ENCODE measurements around the gene ATP6V1B1.

ATP6V1B1 gene

DNA sequence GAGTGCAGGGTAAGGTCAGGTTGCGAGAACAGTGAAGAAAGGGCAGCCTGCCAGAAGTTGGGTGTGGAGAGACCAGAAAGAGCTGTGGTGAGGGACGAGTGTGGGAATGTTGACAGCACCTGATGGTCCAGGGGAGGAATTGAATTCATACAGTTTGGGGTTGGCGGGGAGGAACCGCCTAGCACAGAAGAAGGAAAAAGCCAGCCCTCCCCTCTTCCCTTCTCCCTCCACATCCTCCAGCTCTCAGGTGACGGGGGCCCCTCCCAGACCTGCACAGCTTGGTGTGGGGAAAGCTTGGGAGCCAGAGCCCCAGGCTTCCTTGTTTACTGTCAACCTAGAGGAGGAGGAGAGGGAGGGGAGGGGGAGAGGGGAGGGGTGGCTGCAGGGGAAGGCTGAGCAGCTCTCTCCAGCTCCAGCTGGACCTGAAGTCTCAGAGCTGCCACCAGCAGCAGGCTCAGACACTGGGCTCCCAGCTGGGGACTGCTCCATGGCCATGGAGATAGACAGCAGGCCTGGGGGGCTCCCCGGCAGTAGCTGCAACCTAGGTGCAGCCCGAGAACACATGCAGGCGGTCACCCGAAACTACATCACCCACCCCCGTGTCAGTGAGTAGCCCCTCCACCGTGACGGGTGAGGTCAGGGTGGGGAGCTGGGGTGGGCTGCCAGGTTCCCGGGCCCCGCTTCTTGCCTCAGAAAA lies at the start of gene ATP6V1B1:
Gene ATP6V1B1, plus strand, starts transcription at position 433 of the 697 bp plus-strand sequence. Its CDS starts 55 bp downstream, at position 488.
- no peak for DNase-seq

DNA sequence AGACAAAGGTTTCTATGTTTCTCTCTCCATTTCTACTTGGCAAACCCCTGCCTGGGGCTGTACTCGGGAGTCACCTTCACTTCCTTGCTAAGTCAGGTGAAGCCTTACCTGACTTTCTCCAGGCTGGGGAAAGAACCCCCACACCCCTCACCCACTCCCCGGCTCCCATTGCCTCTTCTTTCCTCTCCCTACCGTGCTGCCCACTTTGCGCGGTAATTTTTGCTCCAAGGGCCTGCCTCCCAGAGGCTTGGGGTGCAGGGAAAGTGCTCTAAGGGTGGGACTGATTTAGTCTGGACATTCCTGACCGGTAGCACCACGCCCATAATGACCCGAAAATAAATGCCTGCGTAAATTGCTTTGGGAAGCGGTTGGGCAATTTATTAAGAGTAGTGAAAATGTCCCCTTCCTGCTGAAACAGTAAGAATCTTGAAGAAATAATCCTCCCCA lies 49.1 kb upstream of the ATP6V1B1 start:
- DNase-seq: no peak

DNA sequence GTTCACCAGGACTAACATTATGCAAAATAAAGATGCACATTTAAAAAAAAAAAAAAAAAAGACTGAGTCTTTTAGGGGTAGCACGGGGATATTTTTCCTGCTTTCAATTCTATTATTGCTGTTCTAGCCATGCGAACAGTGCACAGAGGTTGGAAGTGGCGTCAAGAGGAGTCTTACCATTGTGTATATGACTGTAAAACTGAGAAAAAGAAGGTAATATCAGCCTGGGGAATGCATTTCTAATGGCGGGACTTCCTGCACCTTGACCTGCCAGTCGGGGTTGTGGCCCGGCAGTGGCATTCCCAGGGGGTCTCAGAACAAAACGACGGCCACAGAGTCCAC lies 48.5 kb upstream of the ATP6V1B1 start:
- no peak for DNase-seq

DNA sequence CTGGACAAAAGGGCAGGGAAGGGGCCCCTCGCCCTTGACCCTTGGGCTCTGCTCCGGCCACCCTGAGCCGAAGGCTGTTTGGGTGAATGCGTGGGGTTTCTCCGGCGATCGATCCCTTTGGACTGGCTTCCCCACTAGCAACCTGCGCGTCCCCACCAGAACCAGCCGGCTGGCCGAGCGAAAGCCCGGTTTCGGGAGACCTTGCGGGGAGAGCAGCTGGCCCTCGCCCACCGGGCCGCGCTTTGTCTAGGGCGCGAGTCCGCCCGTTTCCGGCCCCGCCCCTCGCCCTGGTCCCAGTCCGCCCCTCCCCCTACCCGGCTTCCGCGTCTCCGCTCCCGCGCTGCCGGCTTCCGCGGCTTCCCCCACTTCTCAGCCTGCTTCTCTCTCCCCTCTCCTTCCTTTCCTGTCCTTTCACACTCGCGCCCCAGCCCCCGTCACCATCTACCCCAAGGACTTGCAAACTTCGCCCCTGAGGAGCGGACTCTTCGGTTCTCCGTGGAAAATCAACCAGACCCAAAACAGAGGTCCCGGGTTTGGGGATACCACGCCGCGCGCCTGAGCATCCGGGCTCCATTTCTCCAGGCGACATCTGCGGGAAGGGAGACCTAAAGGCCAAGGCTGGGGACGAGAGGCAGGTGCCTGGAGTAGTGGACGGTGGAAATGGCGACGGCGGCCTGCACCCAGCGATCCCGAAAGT lies 48.0 kb upstream of the ATP6V1B1 start:
- DNase-seq: no peak

DNA sequence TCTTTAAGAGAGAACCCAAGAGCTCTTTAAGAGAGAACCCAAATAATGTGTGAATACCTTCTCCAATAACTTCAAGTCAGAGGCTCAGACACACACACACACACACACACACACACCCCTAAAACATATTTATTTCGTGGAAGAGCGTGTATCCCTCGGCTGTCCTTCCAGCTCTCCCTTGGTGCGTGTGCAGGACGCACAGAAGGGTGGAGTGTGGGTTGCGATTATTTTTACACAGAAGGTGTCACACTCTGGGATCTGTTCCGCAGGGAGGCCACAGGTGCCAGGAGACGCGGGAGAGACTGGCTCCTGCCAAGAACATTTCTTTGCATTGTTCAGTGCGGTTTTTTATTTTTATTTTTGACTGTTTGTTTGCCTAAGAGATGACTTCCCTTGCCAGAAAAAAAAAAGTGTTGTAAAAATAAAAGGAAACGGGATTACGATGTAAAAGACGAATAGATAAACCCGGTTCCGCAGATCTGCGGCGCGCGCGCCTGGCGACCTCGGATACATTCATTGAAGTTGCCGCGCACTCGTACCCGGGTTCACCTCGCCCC lies 47.3 kb upstream of the ATP6V1B1 start:
- DNase-seq: no peak

DNA sequence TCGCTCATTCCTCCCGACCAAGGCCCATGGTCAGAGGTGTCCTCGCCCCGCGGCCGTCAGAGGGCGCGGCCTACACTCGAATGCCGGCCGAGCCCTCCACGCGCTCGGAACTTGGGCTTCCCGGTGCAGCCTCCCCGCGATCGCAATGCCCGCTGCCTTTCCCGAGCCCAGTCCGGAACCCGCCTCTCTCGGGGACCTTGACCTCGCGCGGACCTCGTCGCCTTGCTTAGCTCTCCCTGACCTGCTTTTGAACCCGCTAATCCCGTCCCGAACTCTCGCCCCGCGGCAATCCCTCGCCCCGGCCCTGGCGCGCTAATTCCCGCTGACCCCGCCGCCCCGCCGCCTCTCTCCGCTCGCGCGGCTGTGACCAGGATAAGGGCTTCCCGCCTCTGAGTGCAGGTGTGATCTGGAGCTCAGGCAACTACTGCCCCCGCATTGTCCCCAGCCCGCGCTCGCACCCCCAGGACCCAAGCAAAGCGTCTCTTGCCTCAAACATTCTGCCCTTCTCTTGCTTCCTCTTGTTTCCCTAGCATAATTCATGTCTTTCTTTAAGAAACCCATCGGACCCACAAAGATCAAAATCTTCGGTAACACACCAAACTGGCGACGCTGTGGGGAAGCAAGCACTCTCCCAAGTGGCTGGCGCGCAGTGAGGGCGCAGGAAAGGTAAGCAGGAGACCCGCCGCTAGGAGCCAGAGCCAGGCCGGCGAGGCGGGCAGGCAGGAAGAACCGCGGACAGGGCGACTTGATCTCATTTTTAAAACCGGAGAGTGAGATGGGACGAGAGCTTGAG lies 46.6 kb upstream of the ATP6V1B1 start:
- DNase-seq: no peak

DNA sequence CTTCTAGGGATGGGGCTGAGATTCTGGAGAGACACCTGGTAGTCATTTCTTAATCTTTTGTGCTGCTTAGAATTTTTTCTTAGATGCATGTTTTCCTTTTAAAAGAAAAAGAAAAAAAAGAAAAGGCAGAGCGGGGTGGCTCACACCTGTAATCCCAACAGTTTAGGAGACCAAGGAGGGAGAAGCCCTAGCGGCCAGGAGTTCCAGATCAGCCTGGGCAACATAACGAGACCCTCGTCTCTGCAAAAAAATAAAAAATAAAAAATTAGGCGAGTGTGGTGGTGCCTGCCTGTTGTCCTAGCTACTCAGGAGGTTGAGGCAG lies 46.0 kb upstream of the ATP6V1B1 start:
- DNase-seq: no peak

DNA sequence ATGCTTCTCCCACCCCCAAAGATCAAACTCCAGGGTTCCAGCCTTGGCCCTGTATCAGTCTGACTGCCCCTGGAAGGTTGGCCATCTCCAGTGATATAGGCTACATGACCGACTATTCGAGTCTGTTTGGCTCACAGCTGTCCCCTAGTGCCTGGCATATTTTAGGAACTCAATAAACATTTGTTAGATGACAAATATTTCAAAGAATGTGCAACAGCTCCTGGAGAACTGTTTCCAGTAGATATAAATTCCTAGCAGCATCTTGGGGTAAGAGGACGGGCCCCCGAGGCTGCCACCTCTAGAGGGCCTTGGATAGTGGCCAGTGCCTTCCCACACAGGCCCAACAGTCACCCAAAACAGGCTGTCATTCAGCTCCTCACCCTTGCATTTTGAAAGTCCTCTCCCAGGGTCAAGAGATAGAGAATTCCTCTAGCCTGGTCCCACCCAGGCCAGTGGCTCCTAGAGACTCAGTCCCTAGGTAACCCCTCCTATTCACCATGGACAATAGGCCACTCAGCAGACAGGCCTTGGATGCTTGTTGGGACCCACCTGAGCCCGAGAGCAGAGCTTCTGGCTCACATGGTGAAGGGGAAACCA lies 45.1 kb upstream of the ATP6V1B1 start:
- DNase-seq: no peak

DNA sequence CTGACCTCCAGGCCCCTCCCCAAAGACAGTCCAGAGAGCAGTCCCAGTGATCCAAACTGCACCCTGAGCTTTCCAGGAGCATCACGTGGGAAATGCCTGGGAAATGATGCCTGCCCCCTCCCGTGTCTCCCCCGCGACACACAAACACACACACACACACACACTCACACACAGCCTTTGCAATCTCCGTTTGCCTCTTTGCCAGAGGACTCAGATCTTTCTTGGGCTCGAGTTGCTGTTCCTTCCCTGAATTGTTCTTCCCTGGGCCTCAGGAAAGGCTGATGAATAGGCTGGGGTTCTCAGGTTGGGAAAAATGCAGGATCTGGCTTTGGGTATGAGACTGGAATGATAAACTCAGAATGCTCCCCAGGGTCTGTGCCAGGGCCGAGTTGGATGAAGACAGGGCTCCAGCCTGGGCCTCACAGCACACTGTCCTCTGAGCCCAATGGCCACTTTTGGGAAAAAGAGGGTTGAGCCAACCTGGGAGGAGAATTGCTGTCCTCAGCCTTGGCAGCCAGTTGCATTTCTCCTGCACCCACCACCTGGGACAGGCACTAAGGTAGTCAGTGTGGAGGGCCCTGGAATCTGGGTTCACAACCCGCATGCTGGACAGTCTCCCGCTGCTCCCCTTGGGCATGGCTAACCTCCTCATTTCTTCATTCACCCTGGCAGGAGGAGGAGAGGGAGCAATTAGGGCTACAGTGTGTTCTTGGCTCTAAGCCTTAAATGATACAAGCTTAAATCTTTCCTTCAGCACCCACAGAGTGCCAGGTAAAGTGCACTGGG lies 43.9 kb upstream of the ATP6V1B1 start:
- DNase-seq: no peak

DNA sequence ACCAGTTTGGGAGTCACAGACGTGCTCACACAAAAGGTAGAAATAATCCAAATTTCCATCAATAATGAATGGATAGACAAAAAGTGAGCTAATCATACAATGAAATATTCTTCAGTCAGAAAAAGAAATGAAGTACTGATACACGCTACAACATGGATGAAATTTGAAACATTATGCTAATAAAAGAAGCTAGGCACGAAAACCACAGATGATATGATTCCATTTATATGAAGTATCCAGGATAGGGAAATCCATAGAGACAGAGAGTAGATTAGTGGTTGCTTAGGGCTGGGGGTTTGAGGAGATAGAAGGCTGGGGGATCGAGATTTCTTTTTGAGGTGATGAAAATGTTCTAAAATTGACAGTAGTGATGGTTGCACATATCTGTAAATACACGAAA lies 43.0 kb upstream of the ATP6V1B1 start:
- no peak for DNase-seq

DNA sequence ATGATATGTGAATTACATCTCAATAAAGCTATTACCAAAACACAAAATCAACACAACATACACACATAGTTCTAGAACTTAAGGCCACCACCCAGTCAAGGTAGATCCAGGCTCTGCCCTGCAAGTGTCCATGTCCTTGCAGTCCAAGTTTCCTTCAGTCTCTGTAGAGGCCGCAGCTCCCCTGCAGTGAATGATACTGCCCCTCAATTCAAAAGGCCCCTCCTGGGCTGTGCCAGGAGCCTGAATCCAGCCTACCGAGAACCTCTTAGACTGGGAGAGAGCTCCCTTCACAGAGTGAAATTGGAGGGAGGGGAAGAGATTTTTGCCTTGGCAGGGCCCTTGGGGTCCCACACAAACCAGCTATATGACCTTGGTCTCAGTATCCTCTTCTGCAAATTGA lies 42.5 kb upstream of the ATP6V1B1 start:
- no peak for DNase-seq

DNA sequence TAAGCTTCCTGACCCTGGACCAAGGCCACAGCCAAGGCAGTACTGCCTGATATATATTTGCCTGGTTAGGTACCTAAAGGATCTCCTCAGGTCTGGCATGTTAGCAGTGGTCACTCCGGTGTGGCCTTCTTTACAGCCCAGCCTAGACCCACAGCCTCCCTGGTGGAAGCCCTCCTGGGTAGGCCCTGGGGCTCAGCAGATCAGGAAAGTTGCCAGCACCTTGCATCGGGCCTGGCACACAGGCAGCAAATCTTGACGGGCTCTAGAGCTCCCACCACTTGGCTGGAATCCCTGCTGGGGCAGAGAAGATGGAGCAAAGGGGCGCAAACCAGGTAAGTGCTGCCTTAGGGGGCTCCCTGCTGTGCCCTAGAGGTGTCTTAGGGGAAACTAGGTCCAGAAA lies 40.9 kb upstream of the ATP6V1B1 start:
- DNase-seq: no peak

DNA sequence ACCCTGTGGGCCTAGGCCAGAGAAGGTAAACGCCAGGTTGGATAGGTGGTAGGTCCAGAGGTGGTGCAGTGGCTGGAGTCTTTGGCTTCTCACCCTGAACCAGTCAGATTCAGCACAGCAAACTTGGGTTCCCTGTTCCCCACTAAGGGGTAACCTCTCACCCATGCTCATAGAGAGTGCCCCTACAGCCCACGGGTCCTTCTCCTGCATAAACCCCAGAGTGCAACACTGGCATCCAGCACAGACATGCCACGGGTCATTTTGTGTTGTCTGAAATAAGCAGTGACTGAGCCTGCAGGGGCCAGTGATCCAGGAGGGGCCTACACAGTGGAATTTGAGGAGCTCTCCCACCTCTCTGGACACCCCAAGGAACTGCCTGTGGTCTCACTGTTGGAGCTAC lies 40.5 kb upstream of the ATP6V1B1 start:
- DNase-seq: no peak

DNA sequence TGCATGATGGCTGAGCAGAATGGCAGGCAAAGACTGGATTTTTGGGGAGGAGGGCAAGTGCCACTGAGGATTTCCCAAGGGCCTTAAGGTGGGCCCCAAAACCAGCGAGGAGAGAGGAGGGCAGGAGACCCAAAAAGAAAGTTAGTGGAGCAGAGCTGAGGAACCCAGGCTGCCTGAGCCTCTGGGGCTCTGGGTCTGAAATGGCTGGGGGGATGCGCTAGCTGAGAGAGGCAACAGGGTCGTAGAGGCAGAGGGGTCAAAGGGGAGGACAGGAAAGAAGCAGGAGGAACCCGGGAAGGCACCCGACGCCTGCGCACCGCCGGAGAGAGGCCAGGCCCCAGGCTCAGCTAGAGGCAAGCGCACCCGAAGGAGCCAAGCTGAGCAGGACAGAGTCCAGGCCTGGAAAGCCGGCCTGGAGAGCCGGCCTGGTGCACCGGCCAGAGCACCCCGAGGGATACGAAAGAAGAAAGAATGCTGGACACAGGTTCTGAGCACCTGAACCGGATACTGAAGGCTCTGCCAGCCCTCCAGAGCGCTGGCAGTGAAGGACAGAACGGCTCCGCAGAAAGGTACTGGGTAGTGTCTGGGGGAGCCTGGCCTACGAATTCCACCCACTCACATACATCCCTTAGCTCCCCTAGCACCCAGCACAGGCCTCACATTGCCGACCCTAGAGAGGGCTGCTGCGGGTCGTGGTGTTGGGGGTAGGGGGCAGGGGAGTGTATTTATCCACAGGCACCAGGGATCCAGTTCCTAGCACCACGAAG lies 39.5 kb upstream of the ATP6V1B1 start:
- DNase-seq: no peak

DNA sequence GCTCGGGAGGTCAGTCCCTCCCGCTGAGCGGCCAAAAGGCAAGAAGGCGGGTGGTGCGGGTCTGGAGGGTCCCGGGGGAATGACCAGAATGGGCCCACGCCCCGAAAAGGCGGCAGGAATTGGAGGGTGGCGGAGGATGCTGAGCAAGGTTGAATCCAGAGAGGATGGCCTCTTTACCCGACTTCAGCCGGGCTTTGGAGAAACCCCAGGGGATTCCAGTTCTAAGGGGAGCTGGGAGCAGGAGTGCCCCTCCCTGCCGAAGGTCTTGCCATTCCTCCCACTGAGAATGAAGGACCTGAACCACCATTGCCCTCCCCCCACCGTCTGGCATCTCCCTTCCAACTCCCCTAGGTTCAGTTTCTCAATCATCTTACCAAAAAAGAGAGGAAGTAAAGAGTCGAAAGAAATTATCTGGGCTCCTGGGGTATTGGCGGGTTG lies 38.9 kb upstream of the ATP6V1B1 start:
- DNase-seq: no peak

DNA sequence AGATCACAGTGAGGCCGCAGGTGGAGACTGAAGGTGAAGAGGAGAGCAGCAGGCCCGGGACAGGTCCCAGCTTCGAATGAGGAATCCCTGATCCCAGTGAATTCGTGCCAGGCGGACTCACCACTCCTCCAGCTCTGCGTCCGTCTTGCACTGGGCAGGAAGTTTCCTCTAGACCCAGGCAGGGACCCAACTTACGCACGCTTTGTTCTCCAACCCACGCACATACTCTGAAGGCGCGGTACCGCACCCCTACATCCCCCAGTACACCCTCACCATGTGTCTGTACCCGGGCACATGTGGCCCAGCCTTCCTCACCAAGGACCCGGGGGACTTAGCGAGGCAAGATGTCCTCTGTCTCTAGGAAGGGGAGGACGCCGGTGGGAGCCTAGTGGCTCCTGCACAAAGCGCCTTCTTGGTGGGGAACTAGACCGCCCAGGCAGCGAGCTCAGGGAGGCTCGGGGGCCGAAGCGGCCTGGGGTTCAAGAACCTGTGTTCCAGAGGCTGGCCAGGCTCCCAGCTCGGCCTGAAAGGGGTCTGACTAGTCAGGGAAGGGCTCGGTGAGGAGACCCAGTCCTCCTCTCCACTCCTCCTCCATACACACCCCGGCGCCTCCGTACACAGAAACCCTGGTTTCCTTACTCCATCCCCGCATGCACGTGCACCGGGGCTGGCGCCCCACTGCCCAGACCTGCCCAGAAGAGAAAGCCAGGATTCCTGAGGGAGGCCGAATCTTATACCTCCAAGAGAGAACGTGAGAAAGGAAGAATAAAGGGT lies 38.3 kb upstream of the ATP6V1B1 start:
- DNase-seq: no peak

DNA sequence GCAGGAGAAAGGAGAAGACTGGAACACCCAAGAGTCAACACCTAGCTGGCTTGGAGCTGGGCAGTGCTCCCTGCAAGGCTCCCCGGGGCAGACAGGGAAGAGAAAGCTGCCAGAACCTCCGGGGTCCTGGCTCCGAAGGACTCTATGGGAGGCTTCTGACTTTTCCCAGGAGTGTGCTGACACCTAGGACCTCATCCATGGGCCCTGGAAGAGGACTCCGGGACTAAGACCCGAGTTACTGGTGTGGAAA lies 37.8 kb upstream of the ATP6V1B1 start:
- no peak for DNase-seq

DNA sequence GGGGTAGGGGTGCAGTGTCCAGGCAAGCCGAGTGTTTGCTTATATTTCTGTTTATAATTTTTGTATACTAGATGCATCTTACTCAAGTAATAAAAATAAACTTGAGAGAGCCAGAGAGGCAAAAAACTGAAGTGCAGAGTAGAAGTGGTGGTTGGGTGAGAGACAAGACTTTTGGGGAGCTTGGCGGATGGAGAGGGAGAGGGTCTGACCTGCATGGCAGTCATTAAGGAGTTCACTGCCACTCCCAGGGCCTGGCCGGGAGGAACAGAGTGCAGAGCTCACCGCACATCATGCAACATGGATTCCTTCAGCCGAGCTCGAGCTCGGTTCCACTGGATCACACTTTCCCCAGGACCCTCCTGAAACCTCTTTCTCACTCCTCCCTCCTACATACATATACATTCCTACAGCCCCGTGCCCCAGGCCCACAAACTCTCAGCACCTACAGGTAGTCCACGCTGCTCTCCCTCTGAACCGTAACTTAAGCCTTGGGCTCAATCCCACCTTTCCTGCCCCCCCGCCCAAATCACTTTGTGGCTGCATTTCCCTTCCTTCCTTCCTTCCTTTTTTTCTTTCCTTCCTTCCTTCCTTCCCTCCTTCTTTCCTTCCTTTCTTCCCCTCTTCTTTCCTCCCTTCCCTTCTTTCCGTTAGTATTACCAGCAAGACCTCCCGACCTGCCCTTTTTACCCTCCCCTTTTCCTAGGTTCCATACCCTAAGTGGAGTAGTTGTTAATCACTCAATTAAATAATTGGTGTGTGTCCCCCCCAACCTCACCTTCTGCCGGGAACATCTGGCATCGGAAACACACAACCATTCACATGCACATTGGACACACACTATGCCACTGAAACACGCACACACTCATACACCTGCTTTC lies 37.1 kb upstream of the ATP6V1B1 start:
- no peak for DNase-seq

DNA sequence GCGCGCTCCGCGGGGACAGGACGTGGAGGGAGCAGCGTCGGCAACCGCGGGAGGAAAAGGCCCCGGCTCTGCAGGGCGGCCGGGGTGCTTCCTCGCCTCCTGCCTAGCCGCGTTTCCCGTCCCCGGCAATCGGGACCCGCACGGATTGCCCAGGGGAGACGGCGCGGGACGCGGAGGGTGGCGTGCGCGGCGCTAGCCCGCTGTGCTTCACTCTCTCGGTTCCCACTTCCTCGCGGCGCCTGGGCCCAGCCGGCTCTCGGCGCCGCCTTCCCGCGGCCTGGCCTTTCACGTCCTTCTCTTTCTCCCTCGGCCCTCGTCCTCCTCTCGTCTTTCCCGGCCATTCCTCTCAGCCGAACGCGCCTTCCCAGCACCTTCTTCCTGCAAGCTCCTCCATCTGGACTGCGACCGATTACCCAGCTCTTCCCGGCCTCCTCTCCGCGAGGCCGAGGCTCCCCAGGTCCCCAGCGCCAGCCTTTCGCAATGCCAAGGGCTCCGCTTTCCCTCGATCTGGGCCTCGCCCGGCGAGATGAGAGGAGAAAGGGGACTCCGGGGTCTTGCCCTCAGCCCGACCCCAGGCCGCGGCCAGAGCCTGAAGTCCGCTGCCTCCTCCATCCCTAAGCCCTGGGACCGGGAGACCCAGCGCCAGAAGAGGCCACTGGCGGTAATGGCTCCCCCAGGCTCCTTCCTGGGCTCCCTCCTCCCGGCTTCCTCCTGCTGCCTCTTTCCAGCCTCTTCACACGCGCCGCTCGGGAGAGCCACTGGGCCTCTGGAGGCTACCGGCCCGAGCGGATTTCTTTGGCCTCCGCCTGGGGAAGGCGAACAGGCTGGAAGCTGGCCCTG lies 34.3 kb upstream of the ATP6V1B1 start:
- DNase-seq: peak; percentile 46
